22Rv1 (cell line): ENCODE measurements around the gene HOXB7.

Source experiments
- CTCF ChIP-seq: fragments of 450-650 bp; IDR thresholded peaks from 2 replicates; pipeline ENCODE4 v1.5.1; 2017; ENCODE audit warnings: mild to moderate bottlenecking
- ZFX ChIP-seq: fragments of 450-650 bp; IDR thresholded peaks from 2 replicates; pipeline ENCODE4 v1.6.1; 2017; ENCODE audit warnings: antibody characterized with exemption, borderline replicate concordance

GRCh38 chr17:48565925-48566710 is 44.7 kb downstream of the HOXB7 start:
- TF ChIP-seq CTCF: no peak
- TF ChIP-seq ZFX: no peak
